ENCODE results near the gene AMER1. TPM values are rescaled to one million over a fixed set of nuclear protein-coding genes. Genes with fewer than 3 reads are reported as not detected.

AMER1 gene
- polyA plus RNA-seq, 4 donors, result 1.1 to 4.9 (median 1.9) TPM

DNA sequence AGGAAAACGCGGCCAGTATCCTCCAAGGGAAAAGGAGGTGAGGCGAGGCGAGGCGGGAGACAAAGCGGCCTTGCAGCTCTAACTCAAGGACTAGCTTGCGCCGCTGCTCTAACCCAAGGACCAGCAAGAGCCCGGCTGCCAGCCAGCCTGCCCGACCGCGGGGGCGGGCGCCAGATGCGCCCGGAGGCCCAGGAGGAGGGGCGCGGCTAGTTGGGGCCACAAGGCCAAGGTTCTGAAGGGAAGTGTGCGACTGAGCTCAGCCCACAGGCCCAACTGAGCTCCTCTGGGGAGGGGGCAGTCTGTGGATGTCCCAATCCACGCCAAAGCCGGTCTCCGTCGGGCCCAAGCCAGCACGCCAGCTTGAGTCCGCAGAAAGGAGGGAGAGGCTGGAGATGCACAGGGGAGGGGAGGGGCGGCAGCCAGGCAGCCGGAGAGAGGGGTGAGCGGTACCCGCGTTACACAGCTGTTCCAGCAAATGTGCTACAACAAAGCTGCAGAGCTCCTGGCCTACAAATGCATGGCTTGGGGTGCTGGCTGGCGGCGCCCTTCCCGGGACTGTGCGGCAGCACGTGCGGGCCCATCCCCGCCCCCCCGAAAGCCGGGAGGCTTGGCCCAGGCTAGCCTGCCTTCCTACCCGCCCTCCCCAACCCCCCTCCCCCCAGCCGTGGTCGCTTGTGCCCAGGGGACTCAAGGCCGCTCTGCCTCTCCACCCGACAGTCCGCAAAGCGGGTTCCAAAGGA lies 637 bp downstream of the AMER1 start:
- no peaks in the 10 kb centered on the region for H3K9me3 ChIP-seq (ENCODE audit: control insufficient read depth in 2 of 2, insufficient read depth in 1 of 2, low read depth in 1 of 2, low read length in 1 of 2)
- H3K36me3 ChIP-seq (ENCODE audit: control insufficient read depth in 3 of 3, insufficient read depth in 2 of 3, low read depth in 1 of 3, low read length in 3 of 3), result no peaks in the 10 kb centered on the region
- peak overlapping the region; percentile 71 to 94 (median 84) for H3K27ac ChIP-seq (ENCODE audit: low read depth in 1 of 3, low read length in 2 of 3)
- H3K27me3 ChIP-seq (ENCODE audit: control insufficient read depth in 3 of 3, insufficient read depth in 3 of 3, low read length in 3 of 3), result no peaks in the 10 kb centered on the region
- H3K4me3 ChIP-seq (ENCODE audit: low read depth in 1 of 3, low read length in 3 of 3), result peak overlapping the region; percentile 57 to 69 (median 67)
- DNase-seq (peak; percentile 18 to 48), FAIRE-seq (no peak)
- peaks cover 0 to 10% (median 0%) of the 10 kb centered on the region in 3 donors for H3K4me1 ChIP-seq (ENCODE audit: control insufficient read depth in 3 of 3, insufficient read depth in 2 of 3, low read depth in 1 of 3, low read length in 2 of 3)
- WGBS, 3 donors, result 1 to 47% (median 9%) methylated on average over 23 to 46 of the region's 46 CpGs

DNA sequence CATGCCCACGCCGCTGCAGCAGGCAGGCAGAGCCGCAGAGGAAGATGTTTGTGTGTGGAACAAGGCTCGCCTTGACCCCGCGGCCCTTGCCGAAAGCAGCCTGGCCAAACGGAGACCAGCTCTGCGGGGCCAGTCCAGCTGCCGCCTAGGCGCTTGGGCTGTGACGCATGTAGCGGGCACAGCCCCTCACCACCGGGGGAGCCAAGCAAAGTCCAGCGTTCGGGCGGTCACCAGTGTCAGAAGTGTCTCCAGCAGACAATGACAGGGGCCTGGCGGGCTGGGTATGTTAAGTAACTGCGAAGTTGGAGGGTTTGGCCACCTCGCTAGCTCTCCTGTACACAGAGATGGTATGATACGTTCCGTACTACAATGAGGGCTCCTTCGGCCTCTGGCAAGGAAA lies 1.3 kb downstream of the AMER1 start:
- Histone ChIP-seq H3K27me3 (ENCODE audit: control insufficient read depth in 3 of 3, insufficient read depth in 3 of 3, low read length in 3 of 3) (no peaks in the 10 kb centered on the region), H3K4me3 (ENCODE audit: low read depth in 1 of 3, low read length in 3 of 3) (peak overlapping the region in 2 of 3 donors; percentile 67 to 69), H3K27ac (ENCODE audit: low read depth in 1 of 3, low read length in 2 of 3) (peak overlapping the region in 1 of 3 donors; percentile 94), H3K4me1 (ENCODE audit: control insufficient read depth in 3 of 3, insufficient read depth in 2 of 3, low read depth in 1 of 3, low read length in 2 of 3) (peaks cover 0 to 10% (median 0%) of the 10 kb centered on the region in 3 donors), H3K9me3 (ENCODE audit: control insufficient read depth in 2 of 2, insufficient read depth in 1 of 2, low read depth in 1 of 2, low read length in 1 of 2) (no peaks in the 10 kb centered on the region), H3K36me3 (ENCODE audit: control insufficient read depth in 3 of 3, insufficient read depth in 2 of 3, low read depth in 1 of 3, low read length in 3 of 3) (no peaks in the 10 kb centered on the region)
- WGBS, 3 donors, result 20 to 48% (median 36%) methylated on average over 23 of the region's 23 CpGs
- no peak for FAIRE-seq
- peak; percentile 18 to 32 for DNase-seq

DNA sequence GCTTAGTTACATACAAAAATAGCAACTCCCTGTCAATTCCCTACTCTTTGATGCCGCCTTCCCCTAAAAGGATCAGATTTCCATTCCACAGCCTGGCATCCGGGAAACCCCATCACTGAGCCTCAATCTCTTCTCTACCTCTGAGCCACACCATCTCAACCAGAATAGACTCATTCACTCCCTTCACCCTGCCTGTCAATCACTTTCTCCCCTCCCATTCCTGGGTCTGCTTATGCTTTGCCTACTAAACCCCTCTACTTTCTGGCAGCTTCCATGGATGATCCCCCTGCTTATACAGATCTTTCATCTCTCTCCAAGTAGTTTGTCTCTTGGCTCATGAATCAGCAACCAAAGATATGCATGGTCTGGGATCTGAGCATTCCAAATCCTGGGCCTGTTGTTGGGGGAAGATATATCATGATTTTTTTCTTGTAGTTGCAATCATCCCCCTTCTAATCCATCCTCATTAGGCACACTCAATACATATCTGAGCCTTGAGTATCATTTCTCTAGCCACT lies 2.6 kb downstream of the AMER1 start:
- H3K9me3 ChIP-seq (ENCODE audit: control insufficient read depth in 2 of 2, insufficient read depth in 1 of 2, low read depth in 1 of 2, low read length in 1 of 2), result no peaks in the 10 kb centered on the region
- no peak overlapping the region for H3K27ac ChIP-seq (ENCODE audit: low read depth in 1 of 3, low read length in 2 of 3)
- no peaks in the 10 kb centered on the region for H3K27me3 ChIP-seq (ENCODE audit: control insufficient read depth in 3 of 3, insufficient read depth in 3 of 3, low read length in 3 of 3)
- no peaks in the 10 kb centered on the region for H3K36me3 ChIP-seq (ENCODE audit: control insufficient read depth in 3 of 3, insufficient read depth in 2 of 3, low read depth in 1 of 3, low read length in 3 of 3)
- H3K4me1 ChIP-seq (ENCODE audit: control insufficient read depth in 3 of 3, insufficient read depth in 2 of 3, low read depth in 1 of 3, low read length in 2 of 3), result peaks cover 0 to 10% (median 0%) of the 10 kb centered on the region in 3 donors
- H3K4me3 ChIP-seq (ENCODE audit: low read depth in 1 of 3, low read length in 3 of 3), result no peak overlapping the region
- 75 to 91% (median 85%) methylated on average over 2 of the region's 2 CpGs for WGBS, 3 donors
- DNase-seq (no peak), FAIRE-seq (no peak)

DNA sequence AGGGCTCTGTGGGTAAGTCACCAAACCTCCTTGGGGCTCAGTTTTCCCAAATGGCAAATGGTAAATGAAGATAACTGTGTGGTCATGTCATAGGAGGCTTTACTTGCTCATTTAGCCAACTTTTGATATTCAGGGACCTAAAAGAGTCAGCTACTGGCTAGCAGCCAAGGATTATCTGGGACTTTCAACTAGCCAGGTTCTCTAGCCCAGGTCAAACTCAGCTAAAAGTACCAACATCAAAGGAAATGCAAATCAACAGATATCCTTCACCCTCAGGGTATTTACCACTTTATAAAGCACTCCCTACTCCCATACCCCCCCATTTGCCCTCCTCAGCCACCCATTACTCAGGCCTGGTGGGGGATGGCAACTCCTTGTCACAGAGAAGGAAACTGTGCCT lies 7.5 kb downstream of the AMER1 start:
- Histone ChIP-seq H3K9me3 (ENCODE audit: control insufficient read depth in 2 of 2, insufficient read depth in 1 of 2, low read depth in 1 of 2, low read length in 1 of 2) (no peaks in the 10 kb centered on the region), H3K27ac (ENCODE audit: low read depth in 1 of 3, low read length in 2 of 3) (no peak overlapping the region), H3K4me3 (ENCODE audit: low read depth in 1 of 3, low read length in 3 of 3) (no peak overlapping the region), H3K36me3 (ENCODE audit: control insufficient read depth in 3 of 3, insufficient read depth in 2 of 3, low read depth in 1 of 3, low read length in 3 of 3) (peaks cover 0 to 3% (median 0%) of the 10 kb centered on the region in 3 donors), H3K27me3 (ENCODE audit: control insufficient read depth in 3 of 3, insufficient read depth in 3 of 3, low read length in 3 of 3) (no peaks in the 10 kb centered on the region), H3K4me1 (ENCODE audit: control insufficient read depth in 3 of 3, insufficient read depth in 2 of 3, low read depth in 1 of 3, low read length in 2 of 3) (no peaks in the 10 kb centered on the region)
- DNase-seq (peak in 1 of 2 donors; percentile 0), FAIRE-seq (no peak)

- Histone ChIP-seq H3K9me3 (ENCODE audit: control insufficient read depth in 2 of 2, insufficient read depth in 1 of 2, low read depth in 1 of 2, low read length in 1 of 2) (no peaks in the 10 kb centered on the region), H3K27ac (ENCODE audit: low read depth in 1 of 3, low read length in 2 of 3) (no peak overlapping the region), H3K27me3 (ENCODE audit: control insufficient read depth in 3 of 3, insufficient read depth in 3 of 3, low read length in 3 of 3) (no peaks in the 10 kb centered on the region), H3K4me3 (ENCODE audit: low read depth in 1 of 3, low read length in 3 of 3) (no peak overlapping the region), H3K36me3 (ENCODE audit: control insufficient read depth in 3 of 3, insufficient read depth in 2 of 3, low read depth in 1 of 3, low read length in 3 of 3) (peaks cover 0 to 16% (median 1%) of the 10 kb centered on the region in 3 donors), H3K4me1 (ENCODE audit: control insufficient read depth in 3 of 3, insufficient read depth in 2 of 3, low read depth in 1 of 3, low read length in 2 of 3) (no peaks in the 10 kb centered on the region)
- no peak for DNase-seq
- WGBS, 3 donors, result 84 to 100% (median 100%) methylated on average over 3 of the region's 3 CpGs
- FAIRE-seq, result no peak
These were observed 8.9 kb downstream of the AMER1 start for GRCh38 chrX:64196606-64197005.

DNA sequence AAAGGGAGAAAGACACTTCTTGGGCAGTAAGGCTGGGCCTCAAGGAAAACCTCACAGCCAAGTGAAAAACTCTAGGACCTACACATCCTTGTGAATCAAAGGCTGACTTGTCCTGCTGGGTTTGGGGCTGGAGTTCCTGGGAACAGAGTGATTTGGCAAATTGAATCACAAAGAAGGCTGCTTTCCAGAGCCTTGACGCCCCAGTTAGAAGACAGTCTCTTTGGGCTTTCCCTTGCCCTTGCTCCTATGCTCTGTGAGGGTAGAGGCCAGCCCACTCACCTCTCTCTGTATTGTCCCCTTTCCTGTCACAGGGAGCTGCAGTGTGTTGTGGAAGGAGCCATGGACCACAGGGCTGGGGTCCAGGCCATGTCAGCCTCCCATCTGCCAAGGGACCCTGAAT lies 9.6 kb downstream of the AMER1 start:
- DNase-seq (no peak), FAIRE-seq (no peak)
- no peaks in the 10 kb centered on the region for H3K9me3 ChIP-seq (ENCODE audit: control insufficient read depth in 2 of 2, insufficient read depth in 1 of 2, low read depth in 1 of 2, low read length in 1 of 2)
- WGBS, 3 donors, result 56 to 83% (median 80%) methylated on average over 1 of the region's 1 CpG
- no peaks in the 10 kb centered on the region for H3K27me3 ChIP-seq (ENCODE audit: control insufficient read depth in 3 of 3, insufficient read depth in 3 of 3, low read length in 3 of 3)
- no peak overlapping the region for H3K27ac ChIP-seq (ENCODE audit: low read depth in 1 of 3, low read length in 2 of 3)
- H3K4me1 ChIP-seq (ENCODE audit: control insufficient read depth in 3 of 3, insufficient read depth in 2 of 3, low read depth in 1 of 3, low read length in 2 of 3), result no peaks in the 10 kb centered on the region
- peaks cover 0 to 22% (median 1%) of the 10 kb centered on the region in 3 donors for H3K36me3 ChIP-seq (ENCODE audit: control insufficient read depth in 3 of 3, insufficient read depth in 2 of 3, low read depth in 1 of 3, low read length in 3 of 3)
- no peak overlapping the region for H3K4me3 ChIP-seq (ENCODE audit: low read depth in 1 of 3, low read length in 3 of 3)

DNA sequence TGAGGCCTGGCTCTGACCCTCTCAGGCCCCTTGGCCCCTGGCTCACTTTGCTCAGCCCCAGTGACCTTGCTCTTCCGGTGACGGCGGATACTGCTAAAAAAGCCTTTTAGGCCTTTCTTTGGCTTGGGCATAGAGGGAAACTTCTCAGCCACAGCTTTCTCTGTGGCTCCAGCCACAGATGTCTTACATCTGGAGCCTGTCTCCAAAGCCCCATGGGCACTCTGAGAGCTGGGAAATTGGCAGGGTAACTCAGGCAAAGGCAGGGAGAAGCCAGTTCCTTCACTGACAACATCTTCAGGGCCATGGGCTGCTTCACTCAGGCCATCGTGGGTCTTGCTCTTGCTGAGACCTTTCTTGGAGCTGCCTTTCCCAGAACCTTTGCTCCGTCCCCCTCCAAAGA lies 12.8 kb downstream of the AMER1 start:
- no peak for FAIRE-seq
- no peaks in the 10 kb centered on the region for H3K4me1 ChIP-seq (ENCODE audit: control insufficient read depth in 3 of 3, insufficient read depth in 2 of 3, low read depth in 1 of 3, low read length in 2 of 3)
- no peaks in the 10 kb centered on the region for H3K27me3 ChIP-seq (ENCODE audit: control insufficient read depth in 3 of 3, insufficient read depth in 3 of 3, low read length in 3 of 3)
- no peak overlapping the region for H3K27ac ChIP-seq (ENCODE audit: low read depth in 1 of 3, low read length in 2 of 3)
- H3K36me3 ChIP-seq (ENCODE audit: control insufficient read depth in 3 of 3, insufficient read depth in 2 of 3, low read depth in 1 of 3, low read length in 3 of 3), result peaks cover 0 to 31% (median 1%) of the 10 kb centered on the region in 3 donors
- WGBS, 3 donors, result 80 to 95% (median 86%) methylated on average over 5 of the region's 5 CpGs
- no peaks in the 10 kb centered on the region for H3K9me3 ChIP-seq (ENCODE audit: control insufficient read depth in 2 of 2, insufficient read depth in 1 of 2, low read depth in 1 of 2, low read length in 1 of 2)
- no peak overlapping the region for H3K4me3 ChIP-seq (ENCODE audit: low read depth in 1 of 3, low read length in 3 of 3)
- no peak for DNase-seq

GRCh38 chrX:64192040-64192439 lies 13.5 kb downstream of the AMER1 start:
- H3K27ac ChIP-seq (ENCODE audit: low read depth in 1 of 3, low read length in 2 of 3), result no peak overlapping the region
- no peak overlapping the region for H3K4me3 ChIP-seq (ENCODE audit: low read depth in 1 of 3, low read length in 3 of 3)
- 76 to 96% (median 92%) methylated on average over 3 of the region's 3 CpGs for WGBS, 3 donors
- H3K27me3 ChIP-seq (ENCODE audit: control insufficient read depth in 3 of 3, insufficient read depth in 3 of 3, low read length in 3 of 3), result no peaks in the 10 kb centered on the region
- no peaks in the 10 kb centered on the region for H3K9me3 ChIP-seq (ENCODE audit: control insufficient read depth in 2 of 2, insufficient read depth in 1 of 2, low read depth in 1 of 2, low read length in 1 of 2)
- DNase-seq (no peak), FAIRE-seq (no peak)
- H3K36me3 ChIP-seq (ENCODE audit: control insufficient read depth in 3 of 3, insufficient read depth in 2 of 3, low read depth in 1 of 3, low read length in 3 of 3), result peaks cover 0 to 36% (median 1%) of the 10 kb centered on the region in 3 donors
- no peaks in the 10 kb centered on the region for H3K4me1 ChIP-seq (ENCODE audit: control insufficient read depth in 3 of 3, insufficient read depth in 2 of 3, low read depth in 1 of 3, low read length in 2 of 3)

Data from small intestine (tissue), 7 donors.